ENCODE data around the gene SORCS2.

The SORCS2 gene

GRCh38 chr4:7309181-7309580, 116.8 kb downstream of the SORCS2 start:
- DNase-seq = peak; percentile 62

DNA sequence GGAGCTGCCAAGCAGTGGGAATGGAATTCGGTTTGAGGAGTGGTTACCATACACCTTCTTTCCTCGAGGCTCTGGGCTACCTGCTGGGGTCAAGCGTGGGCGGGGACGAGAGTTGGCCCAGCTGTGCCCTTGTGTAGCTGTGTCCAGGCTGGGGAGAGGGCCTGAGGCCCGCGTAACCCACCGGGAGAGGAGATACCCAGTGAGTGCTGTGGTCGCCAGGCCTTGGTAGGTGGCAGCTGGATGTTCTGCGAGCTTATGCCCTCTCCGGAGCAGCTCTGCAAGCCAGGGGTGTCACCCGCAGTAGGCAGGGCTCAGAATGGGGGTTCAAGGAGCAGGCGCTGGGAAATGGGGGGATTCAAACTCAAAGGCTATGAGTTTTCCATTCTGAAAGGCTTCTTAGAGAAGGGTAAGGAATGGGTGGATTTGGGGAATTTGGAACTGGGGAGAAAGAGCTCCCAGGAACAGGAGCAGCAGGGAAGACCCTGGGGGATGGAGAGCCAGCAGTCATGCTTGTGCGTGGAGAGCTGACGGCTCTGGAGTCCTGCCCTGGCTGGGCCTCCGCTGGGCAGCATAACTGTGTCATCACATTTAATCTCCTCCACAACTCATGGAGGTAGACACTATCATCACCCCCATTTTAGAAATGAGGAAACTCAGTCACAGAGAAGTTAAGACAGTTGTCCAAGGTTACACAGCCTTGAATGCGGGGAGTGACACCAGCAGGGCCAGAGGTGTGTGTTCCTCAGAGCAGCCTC, 117.5 kb downstream of the SORCS2 start:
- no peak for DNase-seq

DNA sequence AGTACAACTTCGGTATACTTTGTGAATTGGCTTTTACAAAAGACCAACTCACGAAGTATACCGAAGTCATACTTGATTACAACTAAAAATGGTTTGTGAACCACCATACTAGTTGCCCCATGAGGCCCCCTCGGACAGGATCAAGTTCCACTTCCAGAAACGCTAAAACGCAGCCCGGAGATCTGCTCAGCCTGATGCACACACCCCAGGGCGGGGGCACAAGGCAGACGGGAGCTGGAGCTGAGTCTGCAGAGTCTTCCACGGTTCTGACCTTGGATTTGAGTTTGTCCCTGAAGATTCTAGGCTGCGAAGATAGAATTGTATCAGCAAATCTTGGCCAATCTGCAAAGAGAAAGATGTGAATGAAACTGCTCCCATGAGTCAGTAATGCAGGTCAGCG, 118.1 kb downstream of the SORCS2 start:
- no peak for DNase-seq

- no peak for DNase-seq
Observed at GRCh38 chr4:7311205-7311604, 118.9 kb downstream of the SORCS2 start.

DNA sequence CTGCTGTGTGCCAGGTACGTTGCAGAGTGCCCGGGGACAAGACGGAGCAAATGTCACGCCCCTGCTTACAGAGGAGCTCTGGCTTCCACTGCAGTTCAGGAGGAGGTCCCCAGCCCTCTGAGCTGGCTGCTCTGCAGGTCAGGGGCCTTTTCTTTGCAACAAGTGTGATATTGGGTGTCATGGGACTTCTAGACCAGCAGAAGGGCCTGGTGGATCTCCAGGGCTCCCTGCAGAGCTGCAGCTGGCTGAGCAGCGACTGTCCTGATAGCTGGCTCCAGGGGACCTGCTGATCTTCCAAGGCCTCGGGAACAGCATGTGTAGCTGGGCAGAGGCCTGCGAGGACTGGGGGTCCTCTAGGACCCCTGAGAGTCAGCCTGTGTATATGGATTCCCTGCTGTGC, 120.4 kb downstream of the SORCS2 start:
- no peak for DNase-seq

- no peak for DNase-seq
Observed at GRCh38 chr4:7313347-7313811, 121.0 kb downstream of the SORCS2 start.

GRCh38 chr4:7313991-7314390, 121.7 kb downstream of the SORCS2 start:
- DNase-seq = no peak

DNA sequence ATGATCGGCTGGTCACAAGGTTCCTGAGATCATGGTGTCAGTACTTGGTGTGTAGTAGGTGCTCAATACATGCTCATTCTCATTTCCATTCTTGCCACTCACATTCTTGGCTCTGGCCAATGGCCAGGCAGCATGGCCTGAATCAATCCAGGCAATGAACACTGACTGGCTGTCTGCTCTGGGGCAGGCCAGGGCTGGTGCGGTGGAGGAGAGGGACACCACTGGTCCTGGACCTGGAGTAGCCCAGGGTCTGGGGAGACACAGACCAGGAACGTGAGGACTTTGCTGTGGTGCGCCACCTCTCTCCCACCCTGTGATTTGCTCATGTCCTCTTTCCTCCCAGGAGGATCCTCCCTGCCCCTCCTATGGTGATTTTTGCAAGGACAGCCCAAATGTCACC, 122.9 kb downstream of the SORCS2 start:
- DNase-seq = no peak

GRCh38 chr4:7315935-7316334, 123.6 kb downstream of the SORCS2 start:
- DNase-seq = no peak

GRCh38 chr4:7319024-7319423, 126.7 kb downstream of the SORCS2 start:
- DNase-seq = no peak

GRCh38 chr4:7320206-7320797, 128.0 kb downstream of the SORCS2 start:
- peak; percentile 79 for DNase-seq

GRCh38 chr4:7322166-7322991, 130.0 kb downstream of the SORCS2 start:
- DNase-seq = no peak

DNA sequence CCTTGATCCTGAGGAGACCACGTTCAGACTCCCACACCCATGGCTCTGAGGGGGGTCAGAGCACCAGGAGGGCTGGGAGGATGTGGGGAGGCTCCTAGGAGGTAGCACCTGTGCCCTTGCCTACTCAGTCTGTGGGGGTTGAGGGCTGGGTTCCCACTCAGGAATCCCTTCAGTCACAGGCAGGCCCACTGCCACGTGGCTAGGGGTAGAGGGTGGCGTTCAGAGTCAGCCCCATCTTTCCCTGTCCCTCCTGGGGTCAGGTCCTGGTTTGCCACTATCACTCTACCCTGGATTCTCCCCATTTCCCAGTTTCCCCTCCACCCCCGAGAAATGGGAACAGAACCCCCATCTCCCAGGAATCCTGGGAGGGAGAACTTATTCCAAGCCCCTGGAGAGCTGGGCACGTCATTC, 131.1 kb downstream of the SORCS2 start:
- DNase-seq = no peak

DNA sequence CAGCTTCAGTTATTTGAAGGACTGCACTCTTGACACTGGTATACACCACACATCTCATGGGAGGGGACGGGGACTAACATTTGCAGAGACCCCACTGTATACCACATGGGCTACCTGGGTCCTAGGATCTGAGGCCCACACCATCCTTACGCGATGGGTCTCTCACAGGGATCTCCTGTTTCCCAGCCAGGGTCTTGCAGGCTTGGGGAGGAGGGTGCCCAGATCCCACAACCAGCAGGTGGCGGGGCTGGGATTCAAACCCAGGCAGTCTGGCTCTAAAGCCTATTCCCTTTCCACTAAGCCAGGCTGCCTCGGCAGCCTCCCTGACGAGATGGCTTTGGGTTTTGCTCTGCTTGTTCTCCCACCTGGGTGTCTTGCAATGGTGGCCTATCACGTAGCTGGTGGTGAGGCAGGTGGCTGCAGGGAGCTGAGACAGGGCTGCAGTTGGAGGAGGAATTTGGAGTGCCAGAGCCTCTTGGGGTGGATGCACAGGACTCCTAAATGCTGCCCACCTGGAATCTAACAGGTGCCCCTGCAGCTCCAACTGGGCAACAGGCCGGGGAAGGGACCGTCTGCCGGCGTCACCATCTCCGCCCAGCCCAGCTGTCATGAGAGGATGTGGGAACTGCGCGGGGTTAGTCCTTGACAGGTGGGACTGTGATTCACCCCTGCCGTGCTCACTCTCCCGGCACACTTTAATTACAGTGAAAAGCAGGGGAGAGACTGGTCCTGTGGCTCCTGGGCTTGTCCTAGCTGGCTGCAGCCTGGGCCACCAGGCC, 131.7 kb downstream of the SORCS2 start:
- peak; percentile 92 for DNase-seq

GRCh38 chr4:7324651-7325121, 132.3 kb downstream of the SORCS2 start:
- no peak for DNase-seq

GRCh38 chr4:7325541-7325940, 133.2 kb downstream of the SORCS2 start:
- DNase-seq = no peak

- DNase-seq = no peak
Observed at GRCh38 chr4:7326306-7326692, 134.0 kb downstream of the SORCS2 start.

GRCh38 chr4:7326693-7327340, 134.5 kb downstream of the SORCS2 start:
- no peak for DNase-seq

GRCh38 chr4:7327341-7327885, 135.1 kb downstream of the SORCS2 start:
- no peak for DNase-seq

DNA sequence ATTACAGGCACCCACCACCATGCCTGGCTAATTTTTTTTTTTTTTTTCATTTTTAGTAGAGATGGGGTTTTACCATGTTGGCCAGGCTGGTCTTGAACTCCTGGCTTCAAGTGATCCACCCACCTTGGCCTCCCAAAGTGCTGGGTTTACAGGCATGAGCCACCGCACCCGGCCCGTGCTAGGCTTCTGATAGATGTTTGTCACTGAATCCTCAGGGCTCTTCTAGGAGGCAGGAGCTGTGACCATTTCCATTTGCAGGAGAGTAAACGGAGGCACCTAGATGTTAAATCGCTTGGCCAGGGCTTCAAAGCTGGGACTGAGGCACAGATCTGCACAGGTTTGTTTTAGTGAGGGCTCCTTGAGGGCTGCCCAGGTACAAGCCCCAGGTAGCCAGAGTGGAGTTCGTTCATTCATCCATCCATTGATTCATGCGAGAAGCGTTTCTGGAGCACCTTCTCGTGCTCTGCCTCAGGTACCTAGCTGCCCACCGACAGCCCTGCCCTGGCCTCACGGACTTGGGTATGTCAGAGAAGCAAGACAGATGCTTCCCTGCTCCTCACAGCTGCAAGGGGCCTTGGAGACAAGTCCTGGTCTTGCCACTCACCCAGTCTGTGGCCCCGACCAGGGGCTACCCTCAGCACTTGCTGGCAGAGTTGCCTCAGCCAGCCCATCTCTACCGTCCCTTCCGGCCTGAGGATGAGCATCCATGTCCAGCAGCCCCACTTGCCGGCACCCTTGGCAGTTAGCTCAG, 136.0 kb downstream of the SORCS2 start:
- DNase-seq = no peak
